OCI-LY1 (cell line): ENCODE results near the gene HOXB7.

Experiments
- EZH2 ChIP-seq: fragments of 200-600 bp; sonication (generic), shearing (Covaris generic); IDR thresholded peaks from 2 replicates; pipeline ENCODE4 v1.8.0; 2017; ENCODE audit warnings: borderline replicate concordance, mixed run types, mild to moderate bottlenecking, antibody characterized with exemption, low read length, moderate library complexity, mixed read lengths
- TF ChIP-seq, protein P1 (sequence below): fragments of 200-600 bp; sonication (generic), shearing (Covaris generic); IDR thresholded peaks from 2 replicates; pipeline ENCODE4 v1.5.1; 2017; ENCODE audit warnings: mild to moderate bottlenecking, antibody characterized with exemption, low read length, moderate library complexity, mixed read lengths

GRCh38 chr17:48625495-48626244 is 14.9 kb upstream of the HOXB7 start:
- TF ChIP-seq, protein P1, sequence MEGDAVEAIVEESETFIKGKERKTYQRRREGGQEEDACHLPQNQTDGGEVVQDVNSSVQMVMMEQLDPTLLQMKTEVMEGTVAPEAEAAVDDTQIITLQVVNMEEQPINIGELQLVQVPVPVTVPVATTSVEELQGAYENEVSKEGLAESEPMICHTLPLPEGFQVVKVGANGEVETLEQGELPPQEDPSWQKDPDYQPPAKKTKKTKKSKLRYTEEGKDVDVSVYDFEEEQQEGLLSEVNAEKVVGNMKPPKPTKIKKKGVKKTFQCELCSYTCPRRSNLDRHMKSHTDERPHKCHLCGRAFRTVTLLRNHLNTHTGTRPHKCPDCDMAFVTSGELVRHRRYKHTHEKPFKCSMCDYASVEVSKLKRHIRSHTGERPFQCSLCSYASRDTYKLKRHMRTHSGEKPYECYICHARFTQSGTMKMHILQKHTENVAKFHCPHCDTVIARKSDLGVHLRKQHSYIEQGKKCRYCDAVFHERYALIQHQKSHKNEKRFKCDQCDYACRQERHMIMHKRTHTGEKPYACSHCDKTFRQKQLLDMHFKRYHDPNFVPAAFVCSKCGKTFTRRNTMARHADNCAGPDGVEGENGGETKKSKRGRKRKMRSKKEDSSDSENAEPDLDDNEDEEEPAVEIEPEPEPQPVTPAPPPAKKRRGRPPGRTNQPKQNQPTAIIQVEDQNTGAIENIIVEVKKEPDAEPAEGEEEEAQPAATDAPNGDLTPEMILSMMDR = no peak
- no peak for TF ChIP-seq EZH2
